H1 (cell line): ENCODE results near the gene COL6A5. TPM values are rescaled to one million over a fixed set of nuclear protein-coding genes. Genes with fewer than 3 reads are reported as not detected.

ENCODE experiments used
- CTCF ChIA-PET: fragments of 300-600 bp; sonication (Branson Sonifier 250); formaldehyde crosslinking; loops from one replicate; lab custom pipeline; 2021; ENCODE audit not compliant: partially characterized antibody; lab: Charles Lee
- POLR2A ChIA-PET: fragments of 300-600 bp; sonication (Branson Sonifier 250); formaldehyde crosslinking; loops from one replicate; lab custom pipeline; 2021; ENCODE audit warnings: inconsistent platforms; ENCODE audit not compliant: partially characterized antibody; lab: Charles Lee
- DNase-seq, 2 experiments: peaks; one replicate each; pipeline versions ENCODE4 v3.0.0 to v3.0.0-alpha.2; 2010 to 2022; ENCODE audit warnings: low spot score in 2 of 2, low read depth in 1 of 2, mixed read lengths in 1 of 2
- FAIRE-seq: peaks from 2 replicates; lab custom pipeline; 2011; peaks lifted over from hg19 to GRCh38; lab: Jason Lieb, UNC
- H2AFZ ChIP-seq: 2 replicates; pipeline ENCODE4 v1.8.1; 2012; ENCODE audit warnings: low read length, inconsistent platforms
- H2AK5ac ChIP-seq: 2 replicates; pipeline ENCODE4 v1.6.1; 2013; ENCODE audit warnings: low read depth, low read length
- H2BK120ac ChIP-seq: replicated peaks from 2 replicates; pipeline ENCODE3; 2013; ENCODE audit warnings: low read depth, low read length, inconsistent platforms
- H2BK12ac ChIP-seq: 2 replicates; pipeline ENCODE4 v1.6.1; 2013; ENCODE audit warnings: low read depth, low read length
- H2BK15ac ChIP-seq: 2 replicates; pipeline ENCODE4 v1.6.1; 2013; ENCODE audit warnings: low read length
- H2BK20ac ChIP-seq: 2 replicates; pipeline ENCODE4 v1.6.1; 2013; ENCODE audit warnings: low read length
- H2BK5ac ChIP-seq: 2 replicates; pipeline ENCODE4 v1.6.1; 2013; ENCODE audit warnings: low read depth, low read length
- H3K14ac ChIP-seq: 2 replicates; pipeline ENCODE4 v1.6.1; 2013; ENCODE audit warnings: inconsistent platforms; ENCODE audit not compliant: insufficient read length
- H3K18ac ChIP-seq: 2 replicates; pipeline ENCODE4 v1.6.1; 2013; ENCODE audit warnings: low read length; ENCODE audit errors: extremely low read depth
- H3K23ac ChIP-seq: 2 replicates; pipeline ENCODE4 v1.6.1; 2013; ENCODE audit warnings: inconsistent platforms; ENCODE audit not compliant: insufficient read length
- H3K23me2 ChIP-seq: 2 replicates; pipeline ENCODE4 v1.6.1; 2013; ENCODE audit warnings: low read depth, low read length
- H3K27ac ChIP-seq: 2 replicates; pipeline ENCODE4 v1.6.1; 2011; ENCODE audit warnings: low read depth, low read length, inconsistent platforms
- H3K27me3 ChIP-seq, 4 experiments: replicated peaks in 1 of 4; 1 replicate in 1 of 4; 2 replicates in 3 of 4; pipeline versions ENCODE4 v1.6.1 to v1.8.1; 2011 to 2013; ENCODE audit warnings: low read length in 3 of 4, mild to moderate bottlenecking in 3 of 4, inconsistent platforms in 2 of 4, mixed read lengths in 2 of 4, moderate library complexity in 1 of 4; ENCODE audit not compliant: control insufficient read depth in 3 of 4, insufficient read depth in 3 of 4; ENCODE audit errors: extremely low read depth in 1 of 4
- H3K36me3 ChIP-seq, 4 experiments: 2 replicates each; pipeline versions ENCODE4 v1.6.1 to v1.8.1; 2011 to 2013; ENCODE audit warnings: mild to moderate bottlenecking in 4 of 4, low read length in 3 of 4, moderate library complexity in 2 of 4, control low read depth in 1 of 4, inconsistent platforms in 1 of 4; ENCODE audit not compliant: insufficient read depth in 4 of 4, control insufficient read depth in 2 of 4
- H3K4ac ChIP-seq: replicated peaks from 2 replicates; pipeline ENCODE3; 2013; ENCODE audit warnings: low read length, low read depth, mixed read lengths, inconsistent platforms; ENCODE audit not compliant: insufficient read length
- H3K4me1 ChIP-seq, 4 experiments: replicated peaks in 1 of 4; 1 replicate in 1 of 4; 2 replicates in 3 of 4; pipeline versions ENCODE4 v1.6.1 to v1.8.1; 2011 to 2013; ENCODE audit warnings: low read length in 3 of 4, inconsistent platforms in 2 of 4, mixed read lengths in 1 of 4; ENCODE audit not compliant: insufficient read depth in 4 of 4, control insufficient read depth in 3 of 4
- H3K4me2 ChIP-seq, 2 experiments: 2 replicates each; pipeline versions ENCODE4 v1.6.1 to v1.8.1; 2011 to 2013; ENCODE audit warnings: low read depth in 2 of 2, low read length in 2 of 2, control low read depth in 1 of 2, inconsistent platforms in 1 of 2, mild to moderate bottlenecking in 1 of 2; ENCODE audit not compliant: insufficient read depth in 1 of 2
- H3K4me3 ChIP-seq, 4 experiments: fragments of 200-600, 300-600 bp in 1 of 4; sonication (generic), shearing (Covaris generic), sonication (Bioruptor Twin) in 1 of 4; 2 replicates each; pipeline versions ENCODE4 v1.5.1 to v1.8.1; 2011 to 2016; ENCODE audit warnings: low read length in 4 of 4, low read depth in 3 of 4, control low read depth in 2 of 4, inconsistent platforms in 2 of 4, mild to moderate bottlenecking in 2 of 4, mixed read lengths in 1 of 4, moderate library complexity in 1 of 4; ENCODE audit not compliant: insufficient read depth in 2 of 4; ENCODE audit errors: extremely low read depth in 1 of 4
- H3K56ac ChIP-seq: replicated peaks from 2 replicates; pipeline ENCODE3; 2013; ENCODE audit warnings: low read depth, mild to moderate bottlenecking, mixed read lengths, low read length, inconsistent platforms; ENCODE audit not compliant: insufficient read length
- H3K79me1 ChIP-seq: 2 replicates; pipeline ENCODE4 v1.6.1; 2013; ENCODE audit warnings: low read depth, low read length, control low read depth
- H3K79me2 ChIP-seq, 2 experiments: 2 replicates each; pipeline versions ENCODE4 v1.6.1 to v1.8.1; 2012 to 2013; ENCODE audit warnings: low read length in 2 of 2, mild to moderate bottlenecking in 2 of 2, inconsistent platforms in 1 of 2; ENCODE audit not compliant: insufficient read depth in 2 of 2, control insufficient read depth in 1 of 2
- H3K9ac ChIP-seq, 4 experiments: replicated peaks in 1 of 4; 1 replicate in 1 of 4; 2 replicates in 3 of 4; pipeline versions ENCODE4 v1.6.1 to v1.8.1; 2011 to 2013; ENCODE audit warnings: low read depth in 3 of 4, low read length in 3 of 4, control low read depth in 2 of 4, mild to moderate bottlenecking in 2 of 4, moderate library complexity in 2 of 4, inconsistent platforms in 1 of 4; ENCODE audit errors: extremely low read depth in 1 of 4
- H3K9me3 ChIP-seq, 2 experiments: 2 replicates each; pipeline versions ENCODE4 v1.6.1 to v1.8.1; 2012 to 2013; ENCODE audit warnings: mild to moderate bottlenecking in 2 of 2, moderate library complexity in 2 of 2, control low read depth in 1 of 2, inconsistent platforms in 1 of 2, low read depth in 1 of 2, low read length in 1 of 2, mixed read lengths in 1 of 2; ENCODE audit not compliant: insufficient read depth in 2 of 2
- H4K20me1 ChIP-seq, 2 experiments: replicated peaks in 1 of 2; 2 replicates each; pipeline versions ENCODE3 to v1.8.1; 2011 to 2013; ENCODE audit warnings: inconsistent platforms in 2 of 2, low read length in 2 of 2, mild to moderate bottlenecking in 1 of 2; ENCODE audit not compliant: insufficient read depth in 2 of 2, control insufficient read depth in 1 of 2
- H4K5ac ChIP-seq: 2 replicates; pipeline ENCODE4 v1.6.1; 2013; ENCODE audit warnings: low read length, low read depth, mixed read lengths, inconsistent platforms; ENCODE audit not compliant: insufficient read length
- H4K8ac ChIP-seq: 2 replicates; pipeline ENCODE4 v1.8.0; 2013; ENCODE audit warnings: mild to moderate bottlenecking, moderate library complexity, low read length, inconsistent platforms; ENCODE audit not compliant: insufficient read depth; ENCODE audit errors: extremely low read depth
- H4K91ac ChIP-seq: replicated peaks from 2 replicates; pipeline ENCODE3; 2013; ENCODE audit warnings: low read length, mixed read lengths, inconsistent platforms; ENCODE audit not compliant: insufficient read length
- BACH1 ChIP-seq: IDR thresholded peaks from 2 replicates; pipeline ENCODE4 v1.6.1; 2012; ENCODE audit warnings: low read length, improper control_type of control experiment
- POLR2AphosphoS5 ChIP-seq: IDR thresholded peaks from 2 replicates; pipeline ENCODE4 v1.6.1; 2011; ENCODE audit warnings: low read depth, low read length
- ZNF274 ChIP-seq: IDR thresholded peaks from 2 replicates; pipeline ENCODE4 v1.7.0; 2012; ENCODE audit warnings: low read length, borderline replicate concordance; ENCODE audit errors: extremely low read depth
- WGBS, 2 experiments: shearing (Covaris generic) in 1 of 2; methylation state at CpG; one replicate each; pipeline versions ENCODE4 v1.1.6 to v1.1.7; 2013 to 2015; ENCODE audit warnings: low lambda C conversion rate in 2 of 2, mixed read lengths in 2 of 2, inconsistent platforms in 1 of 2, low coverage in 1 of 2, missing lambda C conversion rate in 1 of 2; ENCODE audit not compliant: insufficient replicate concordance in 2 of 2, insufficient coverage in 1 of 2, insufficient read length in 1 of 2; ENCODE audit errors: extremely low coverage in 1 of 2, missing lambda C conversion rate in 1 of 2; 5-methylcytosine and 5-hydroxymethylcytosine counted together
- polyA plus RNA-seq, 7 experiments: library from polyadenylated mRNA; depleted of rRNA in 3 of 7; stranded (reverse) in 5 of 7; unstranded in 2 of 7; fragments of >200 nt in 5 of 7; fragments of 200-250 nt in 2 of 7; gene quantifications; 1 replicate in 5 of 7; 2 replicates in 1 of 7; 4 replicates in 1 of 7; pipeline versions ENCODE4 v1.2.1 to v1.2.3, GENCODE V29; 2011 to 2013; ENCODE audit warnings: missing spikeins in 2 of 7, mixed read lengths in 2 of 7
- total RNA-seq: library from RNA; stranded (reverse); fragmentation: NEBNext Ultra II Directional; extraction: Animal tissue kit (Norgen Biotek cat#: 25700); gene quantifications from 2 replicates; pipeline ENCODE4 v1.2.1, GENCODE V29; 2021

Gene COL6A5
- total and polyA plus RNA-seq, 2 of the 8 experiments (the other 6 are each of a cell fraction or from before 2014, with no cell fraction given), result 0.05 to 0.06 TPM

- FAIRE-seq, result no peak
- Histone ChIP-seq H3K4ac (no peak overlapping the region), H3K4me2 (no peak overlapping the region), H2BK120ac (no peak overlapping the region), H3K79me2 (no peaks in the 10 kb centered on the region), H3K56ac (no peak overlapping the region), H4K20me1 (no peaks in the 10 kb centered on the region), H4K8ac (no peak overlapping the region), H2AFZ (no peak overlapping the region), H2BK20ac (no peak overlapping the region), H3K27ac (no peak overlapping the region), H3K9ac (no peak overlapping the region), H3K23ac (no peak overlapping the region), H4K91ac (no peak overlapping the region), H3K4me1 (no peaks in the 10 kb centered on the region), H3K23me2 (no peaks in the 10 kb centered on the region; the same call in 1 of the 2 replicates), H3K18ac (no peak overlapping the region), H3K27me3 (no peaks in the 10 kb centered on the region), H3K79me1 (no peaks in the 10 kb centered on the region; the same call in 1 of the 2 replicates), H3K4me3 (no peak overlapping the region), H2AK5ac (no peak overlapping the region), H2BK5ac (no peak overlapping the region), H3K36me3 (no peaks in the 10 kb centered on the region), H3K14ac (no peak overlapping the region), H4K5ac (no peak overlapping the region), H3K9me3 (no peaks in the 10 kb centered on the region), H2BK15ac (no peak overlapping the region), H2BK12ac (no peak overlapping the region)
- POLR2A ChIA-PET, result no interaction called here
- CTCF ChIA-PET, result no interaction called here
- no peak for DNase-seq
- WGBS, 2 experiments, result 93% methylated on average over 2 of the region's 2 CpGs; no CpG with 5 or more reads in 1 of the 2 experiments
- TF ChIP-seq POLR2AphosphoS5 (no peak), ZNF274 (no peak), BACH1 (no peak)
Observed at GRCh38 chr3:130507746-130508145, 162.3 kb downstream of the COL6A5 start.
